ENCODE results near the gene C20orf204.
"Not testable (repeated sequence)": the region's sequence is repeated elsewhere in the genome, so short reads cannot be mapped to it uniquely, and the experiment has no call there.

C20orf204 gene

GRCh38 chr20:64084685-64085152, 48.7 kb downstream of the C20orf204 start:
- FAIRE-seq = no peak

GRCh38 chr20:64086801-64087200, 50.8 kb downstream of the C20orf204 start:
- no peak for FAIRE-seq

GRCh38 chr20:64087226-64087825, 51.3 kb downstream of the C20orf204 start:
- not testable (repeated sequence) for FAIRE-seq

GRCh38 chr20:64088586-64088985, 52.6 kb downstream of the C20orf204 start:
- FAIRE-seq = not testable (repeated sequence)
